Mesendoderm (in vitro differentiated cells): ENCODE results near the gene SORCS2.

Source experiments
- DNase-seq: peaks from one replicate; pipeline ENCODE4 v3.0.0; 2013
- H2AK5ac ChIP-seq: 2 replicates; pipeline ENCODE4 v1.6.1; 2013; ENCODE audit warnings: low read length, inconsistent platforms
- H2BK120ac ChIP-seq: 2 replicates; pipeline ENCODE4 v1.6.1; 2013; ENCODE audit warnings: low read depth, mild to moderate bottlenecking, low read length, moderate library complexity, mixed read lengths
- H2BK15ac ChIP-seq: replicated peaks from 2 replicates; pipeline ENCODE4 v1.6.1; 2013; ENCODE audit warnings: low read depth, mild to moderate bottlenecking, moderate library complexity
- H2BK5ac ChIP-seq: 2 replicates; pipeline ENCODE4 v1.6.1; 2013; ENCODE audit warnings: low read length, inconsistent platforms
- H3K18ac ChIP-seq: 2 replicates; pipeline ENCODE4 v1.6.1; 2013; ENCODE audit warnings: mild to moderate bottlenecking, low read length, mixed read lengths
- H3K23ac ChIP-seq: one replicate; pipeline ENCODE4 v1.6.1; 2013; ENCODE audit warnings: low read length
- H3K27ac ChIP-seq: 2 replicates; pipeline ENCODE4 v1.5.1; 2013; ENCODE audit warnings: low read depth, mild to moderate bottlenecking, inconsistent platforms, low read length, moderate library complexity
- H3K27me3 ChIP-seq: 2 replicates; pipeline ENCODE4 v1.6.1; 2013; ENCODE audit warnings: low read length, control low read depth, mild to moderate bottlenecking, inconsistent platforms; ENCODE audit not compliant: insufficient read depth, poor library complexity
- H3K36me3 ChIP-seq: 2 replicates; pipeline ENCODE4 v1.6.1; 2013; ENCODE audit warnings: low read length, inconsistent platforms; ENCODE audit not compliant: control insufficient read depth, insufficient read depth
- H3K4ac ChIP-seq: one replicate; pipeline ENCODE4 v1.6.1; 2013; ENCODE audit warnings: low read depth, mild to moderate bottlenecking, low read length, moderate library complexity
- H3K4me1 ChIP-seq: 2 replicates; pipeline ENCODE4 v1.6.1; 2013; ENCODE audit warnings: low read depth, low read length, inconsistent platforms; ENCODE audit not compliant: control insufficient read depth
- H3K4me2 ChIP-seq: 2 replicates; pipeline ENCODE4 v1.6.1; 2013; ENCODE audit warnings: low read length
- H3K4me3 ChIP-seq: 2 replicates; pipeline ENCODE4 v1.5.1; 2013; ENCODE audit warnings: mild to moderate bottlenecking, low read length
- H3K56ac ChIP-seq: one replicate; pipeline ENCODE4 v1.6.1; 2013; ENCODE audit warnings: low read length
- H3K79me1 ChIP-seq: 2 replicates; pipeline ENCODE4 v1.6.1; 2013; ENCODE audit warnings: low read length, inconsistent platforms
- H3K79me2 ChIP-seq: 2 replicates; pipeline ENCODE4 v1.6.1; 2013; ENCODE audit warnings: mild to moderate bottlenecking, low read length; ENCODE audit not compliant: control insufficient read depth, insufficient read depth
- H3K9ac ChIP-seq: 2 replicates; pipeline ENCODE4 v1.6.1; 2013; ENCODE audit warnings: low read length, inconsistent platforms
- H4K5ac ChIP-seq: one replicate; pipeline ENCODE4 v1.6.1; 2013; ENCODE audit warnings: low read length
- H4K8ac ChIP-seq: one replicate; pipeline ENCODE4 v1.6.1; 2013; ENCODE audit warnings: low read depth, mild to moderate bottlenecking, control low read depth, low read length, moderate library complexity
- WGBS: extraction: QIAGEN DNeasy Blood & Tissue Kit; methylation state at CpG from one replicate; pipeline ENCODE4 v1.1.7; 2013; ENCODE audit warnings: low lambda C conversion rate, missing lambda C conversion rate; ENCODE audit not compliant: insufficient coverage; ENCODE audit errors: extremely low coverage; 5-methylcytosine and 5-hydroxymethylcytosine counted together

Gene SORCS2

DNA sequence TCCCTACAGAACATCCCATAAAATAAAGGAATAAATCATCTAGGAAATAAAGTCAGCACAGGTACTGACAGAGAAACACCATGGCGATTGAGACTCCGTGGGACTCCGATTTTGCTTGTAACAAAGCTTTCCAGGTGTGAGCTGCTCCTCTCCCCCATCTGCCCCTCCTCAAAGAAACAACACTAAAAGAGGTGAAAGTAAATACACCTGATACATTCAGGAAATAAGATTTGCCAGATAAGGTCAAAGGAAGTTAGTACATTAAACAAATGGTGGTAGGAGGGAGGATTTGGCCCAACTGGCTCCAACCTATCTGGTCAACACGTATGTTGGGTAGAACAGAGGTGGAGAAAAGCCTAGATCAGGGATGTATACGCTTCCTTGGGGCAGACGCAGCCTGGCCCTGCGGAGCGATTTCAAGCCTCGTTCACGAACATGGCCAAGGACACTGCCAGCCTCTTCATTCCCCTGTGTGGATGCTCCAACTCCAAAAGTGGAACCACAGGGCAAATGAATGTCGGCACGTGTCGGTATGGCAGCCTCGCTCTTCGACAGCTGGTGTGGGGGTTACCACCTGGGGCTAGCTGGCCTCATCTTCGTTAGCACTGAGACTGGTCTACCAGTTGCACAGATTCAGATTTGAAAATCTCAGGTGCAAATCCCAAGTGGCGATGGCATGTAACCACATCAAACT is 584.8 kb downstream of the SORCS2 start:
- H3K9ac ChIP-seq: no peak overlapping the region

DNA sequence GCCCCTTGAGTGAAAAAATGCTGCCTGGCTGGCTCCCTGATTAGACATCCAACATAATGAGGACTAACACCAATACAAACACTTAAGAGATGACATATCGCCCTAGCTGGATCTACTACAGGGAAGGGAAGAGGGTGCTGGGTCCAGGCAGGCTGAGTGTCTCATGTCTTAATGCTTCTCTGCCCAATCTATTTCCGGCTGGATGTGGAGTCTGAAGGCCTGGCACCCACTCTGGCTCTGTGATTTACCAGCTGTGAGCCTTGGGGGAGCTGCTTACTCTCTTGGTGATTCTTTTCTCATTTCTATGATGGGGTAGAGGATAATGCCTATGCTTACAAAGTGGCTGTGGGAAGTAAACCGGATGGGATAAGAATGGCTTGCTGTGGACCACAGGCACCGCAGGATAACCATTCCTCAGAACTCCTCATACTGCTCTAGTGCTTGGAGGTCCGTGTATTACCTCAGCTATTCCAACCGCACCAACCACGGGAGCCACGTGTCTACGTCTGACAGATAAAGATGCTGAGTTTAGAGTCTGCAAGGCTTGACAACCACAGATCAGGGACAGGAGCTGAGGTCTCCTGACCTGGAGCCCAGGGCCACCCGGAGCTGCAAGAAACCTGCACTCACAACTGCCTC is 585.7 kb downstream of the SORCS2 start:
- whole genome bisulfite sequencing: no CpG with 5 or more reads among the region's 10 CpGs

More for the DNA sequence above, 584.8 kb downstream of the SORCS2 start:
- no peak overlapping the region for H2BK5ac ChIP-seq
- WGBS: no CpG with 5 or more reads among the region's 17 CpGs
- H3K79me2 ChIP-seq: no peaks in the 10 kb centered on the region
- H3K36me3 ChIP-seq: peaks cover 15% of the 10 kb centered on the region
- H3K4ac ChIP-seq: no peak overlapping the region
- H3K23ac ChIP-seq: no peak overlapping the region
- H3K4me2 ChIP-seq: no peak overlapping the region
- no peak overlapping the region for H2BK120ac ChIP-seq
- no peak for DNase-seq
- H2BK15ac ChIP-seq: no peak overlapping the region
- no peak overlapping the region for H3K18ac ChIP-seq
- H3K79me1 ChIP-seq: no peaks in the 10 kb centered on the region
- no peaks in the 10 kb centered on the region for H3K4me1 ChIP-seq
- no peak overlapping the region for H4K8ac ChIP-seq
- H4K5ac ChIP-seq: no peak overlapping the region
- no peak overlapping the region for H2AK5ac ChIP-seq
- H3K56ac ChIP-seq: no peak overlapping the region
- no peaks in the 10 kb centered on the region for H3K27me3 ChIP-seq
- no peak overlapping the region for H3K4me3 ChIP-seq
- H3K27ac ChIP-seq: no peak overlapping the region

DNA sequence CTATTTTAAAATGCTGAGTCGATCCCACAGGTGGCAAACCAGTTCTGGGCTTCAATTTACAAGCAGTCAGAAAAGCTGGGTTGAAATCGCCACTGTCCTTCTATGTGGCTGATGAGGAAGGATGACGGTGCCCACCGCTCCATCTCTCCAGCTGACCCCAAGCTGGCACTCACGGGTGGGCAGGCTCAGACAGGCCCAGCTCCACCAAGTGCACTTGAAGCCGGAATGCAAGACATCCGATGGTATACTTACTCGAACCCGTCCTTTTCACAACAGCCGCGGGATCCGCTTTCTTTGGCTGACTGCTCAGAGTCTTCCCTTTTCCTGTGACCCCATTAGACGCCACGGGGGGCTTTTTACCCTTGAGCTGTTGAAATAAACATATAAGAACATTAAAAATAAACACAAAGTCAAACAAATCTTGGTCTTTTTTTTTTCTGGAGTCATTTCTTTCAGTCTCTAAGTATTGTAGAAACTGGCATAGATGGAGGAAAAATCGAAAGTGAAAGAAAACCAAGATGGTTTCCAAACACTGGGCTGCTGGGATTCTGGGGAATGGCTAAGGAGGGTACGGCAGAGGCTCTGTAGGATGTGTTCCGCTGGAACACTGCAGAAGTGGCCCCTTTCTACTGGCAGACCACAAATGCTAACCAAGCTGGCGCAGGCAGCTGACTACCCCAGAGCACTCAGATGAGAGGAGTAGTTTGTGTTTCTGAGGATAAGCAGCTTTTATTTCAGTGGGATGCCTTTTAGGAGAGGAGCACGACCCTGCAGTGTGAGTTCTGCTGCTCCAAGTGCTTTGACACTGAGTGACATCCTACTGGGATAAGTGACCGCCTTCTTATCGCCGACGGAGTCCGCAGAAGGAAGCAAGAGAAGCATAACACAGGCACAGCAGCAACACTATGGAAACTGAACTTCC is 586.4 kb downstream of the SORCS2 start:
- Histone ChIP-seq H3K4me1 (no peaks in the 10 kb centered on the region), H3K36me3 (peaks cover 11% of the 10 kb centered on the region), H2BK5ac (no peak overlapping the region), H2BK15ac (no peak overlapping the region), H4K5ac (no peak overlapping the region), H2AK5ac (no peak overlapping the region), H3K79me2 (no peaks in the 10 kb centered on the region), H3K18ac (no peak overlapping the region), H3K79me1 (no peaks in the 10 kb centered on the region), H3K4me2 (no peak overlapping the region), H3K27me3 (no peaks in the 10 kb centered on the region), H3K56ac (no peak overlapping the region), H4K8ac (no peak overlapping the region), H3K9ac (no peak overlapping the region), H3K23ac (no peak overlapping the region), H2BK120ac (no peak overlapping the region), H3K4ac (no peak overlapping the region), H3K27ac (no peak overlapping the region), H3K4me3 (no peak overlapping the region)
- DNase-seq: no peak
- WGBS: no CpG with 5 or more reads among the region's 24 CpGs

More for the DNA sequence above, 585.7 kb downstream of the SORCS2 start:
- Histone ChIP-seq H3K27ac (no peak overlapping the region), H3K79me2 (no peaks in the 10 kb centered on the region), H2BK5ac (no peak overlapping the region), H2BK15ac (no peak overlapping the region), H2AK5ac (no peak overlapping the region), H3K36me3 (peaks cover 15% of the 10 kb centered on the region), H4K5ac (no peak overlapping the region), H3K23ac (no peak overlapping the region), H3K79me1 (no peaks in the 10 kb centered on the region), H3K56ac (no peak overlapping the region), H3K9ac (no peak overlapping the region), H3K4ac (no peak overlapping the region), H4K8ac (no peak overlapping the region), H3K4me1 (no peaks in the 10 kb centered on the region), H3K27me3 (no peaks in the 10 kb centered on the region), H3K18ac (no peak overlapping the region), H3K4me2 (no peak overlapping the region), H3K4me3 (no peak overlapping the region), H2BK120ac (no peak overlapping the region)
- DNase-seq: no peak

DNA sequence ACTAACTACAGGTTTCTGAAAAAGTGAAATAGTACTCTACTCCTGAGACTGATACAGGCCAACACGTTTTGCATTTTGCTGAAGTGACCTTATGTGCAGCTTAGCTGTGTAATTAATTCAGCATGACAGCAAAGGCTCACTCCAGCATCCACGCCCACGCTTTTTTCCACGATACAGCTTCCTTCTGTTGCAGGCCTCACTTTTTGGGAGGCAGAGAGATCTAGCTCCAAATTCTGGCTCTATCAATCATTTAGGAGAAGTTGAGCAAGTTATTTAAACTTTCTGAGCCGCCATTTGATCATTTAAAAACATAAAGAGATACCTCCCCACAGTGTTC is 587.1 kb downstream of the SORCS2 start:
- peaks cover 9% of the 10 kb centered on the region for H3K36me3 ChIP-seq

DNA sequence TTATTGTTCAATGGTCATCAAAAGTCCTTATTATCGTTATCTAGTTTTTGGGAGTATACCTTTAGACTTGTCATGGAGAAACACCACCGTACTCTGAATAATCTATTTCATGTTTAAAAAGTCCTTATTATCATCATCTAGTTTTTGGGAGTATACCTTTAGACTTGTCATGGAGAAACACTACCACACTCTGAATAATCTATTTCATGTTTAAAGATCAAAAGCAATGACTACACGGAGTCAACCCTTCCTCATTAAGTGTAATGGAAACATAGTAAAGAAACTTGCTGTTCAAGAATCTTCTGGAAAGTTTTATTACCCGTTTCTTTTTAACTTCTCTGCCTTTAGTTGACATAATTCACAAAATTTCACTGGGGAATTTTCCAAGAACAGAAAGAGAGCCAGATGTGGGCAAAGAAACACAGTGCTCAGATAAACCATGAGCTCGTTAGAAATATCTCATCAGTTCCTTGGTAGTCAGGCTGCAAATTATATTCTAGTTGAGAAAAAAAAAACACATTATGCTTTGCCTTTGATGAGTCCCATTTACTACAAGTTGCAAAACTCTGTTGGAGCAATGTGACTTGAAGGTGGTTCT is 588.5 kb downstream of the SORCS2 start:
- no CpG with 5 or more reads among the region's 5 CpGs for WGBS
- Histone ChIP-seq H3K4me3 (no peak overlapping the region), H3K9ac (no peak overlapping the region), H3K4me2 (no peak overlapping the region), H2BK15ac (no peak overlapping the region), H4K8ac (no peak overlapping the region), H3K27me3 (no peaks in the 10 kb centered on the region), H3K56ac (no peak overlapping the region), H3K4ac (no peak overlapping the region), H2BK120ac (no peak overlapping the region), H2BK5ac (no peak overlapping the region), H3K23ac (no peak overlapping the region), H3K4me1 (no peaks in the 10 kb centered on the region), H4K5ac (no peak overlapping the region), H3K18ac (no peak overlapping the region), H3K79me1 (no peaks in the 10 kb centered on the region), H3K27ac (no peak overlapping the region), H2AK5ac (no peak overlapping the region), H3K79me2 (no peaks in the 10 kb centered on the region), H3K36me3 (peaks cover 6% of the 10 kb centered on the region)
- DNase-seq: no peak

More for the DNA sequence above, 587.1 kb downstream of the SORCS2 start:
- Histone ChIP-seq H2AK5ac (no peak overlapping the region), H3K9ac (no peak overlapping the region), H3K79me2 (no peaks in the 10 kb centered on the region), H2BK15ac (no peak overlapping the region), H3K23ac (no peak overlapping the region), H3K4me2 (no peak overlapping the region), H3K4me3 (no peak overlapping the region), H3K27me3 (no peaks in the 10 kb centered on the region), H2BK120ac (no peak overlapping the region), H3K27ac (no peak overlapping the region), H3K79me1 (no peaks in the 10 kb centered on the region), H4K5ac (no peak overlapping the region), H3K56ac (no peak overlapping the region), H2BK5ac (no peak overlapping the region), H3K4me1 (no peaks in the 10 kb centered on the region), H3K4ac (no peak overlapping the region), H3K18ac (no peak overlapping the region), H4K8ac (no peak overlapping the region)
- no CpG with 5 or more reads among the region's 5 CpGs for WGBS
- no peak for DNase-seq
